CD4-positive, alpha-beta T cell treated with Interleukin-17A for 4 hours (primary cell): ENCODE results near the gene TMC5.
"Not testable (repeated sequence)": the region's sequence is repeated elsewhere in the genome, so short reads cannot be mapped to it uniquely, and the experiment has no call there.

Experiments
- DNase-seq: peaks from one replicate; pipeline ENCODE4 v3.0.0-alpha.2; 2020; ENCODE audit warnings: mixed read lengths

Gene TMC5

GRCh38 chr16:19400711-19401110 is 17.0 kb upstream of the TMC5 start:
- no peak for DNase-seq

- DNase-seq, result no peak
Measured at GRCh38 chr16:19406891-19407491, 10.7 kb upstream of the TMC5 start.

GRCh38 chr16:19410435-19411171 is 7.1 kb upstream of the TMC5 start:
- peak; percentile 2 for DNase-seq

- DNase-seq, result no peak
Measured at GRCh38 chr16:19411298-19411697, 6.4 kb upstream of the TMC5 start.

- DNase-seq, result not testable (repeated sequence)
Measured at GRCh38 chr16:19412055-19412454, 5.6 kb upstream of the TMC5 start.

GRCh38 chr16:19415461-19415860 is 2.2 kb upstream of the TMC5 start:
- no peak for DNase-seq

GRCh38 chr16:19415918-19416317 is 1.8 kb upstream of the TMC5 start:
- DNase-seq, result no peak

- DNase-seq, result no peak
Measured at GRCh38 chr16:19418200-19418599, 517 bp downstream of the TMC5 start.

GRCh38 chr16:19419698-19420075 is 2.0 kb downstream of the TMC5 start:
- DNase-seq, result no peak

GRCh38 chr16:19424478-19424877 is 6.8 kb downstream of the TMC5 start:
- DNase-seq, result no peak

GRCh38 chr16:19430345-19430744 is 12.7 kb downstream of the TMC5 start:
- no peak for DNase-seq

- no peak for DNase-seq
Measured at GRCh38 chr16:19431636-19432340, 14.1 kb downstream of the TMC5 start.

GRCh38 chr16:19432429-19432828 is 14.7 kb downstream of the TMC5 start:
- DNase-seq, result no peak

GRCh38 chr16:19434584-19434983 is 16.9 kb downstream of the TMC5 start:
- no peak for DNase-seq

GRCh38 chr16:19436540-19436939 is 18.9 kb downstream of the TMC5 start:
- DNase-seq, result no peak

GRCh38 chr16:19437280-19437679 is 19.6 kb downstream of the TMC5 start:
- DNase-seq, result no peak

GRCh38 chr16:19438739-19439138 is 21.1 kb downstream of the TMC5 start:
- DNase-seq, result no peak

- no peak for DNase-seq
Measured at GRCh38 chr16:19439483-19439882, 21.8 kb downstream of the TMC5 start.

GRCh38 chr16:19443659-19444058 is 26.0 kb downstream of the TMC5 start:
- DNase-seq, result no peak

GRCh38 chr16:19446300-19446846 is 28.7 kb downstream of the TMC5 start:
- no peak for DNase-seq

- DNase-seq, result no peak
Measured at GRCh38 chr16:19446886-19447285, 29.2 kb downstream of the TMC5 start.

- no peak for DNase-seq
Measured at GRCh38 chr16:19450186-19450585, 32.5 kb downstream of the TMC5 start.

- no peak for DNase-seq
Measured at GRCh38 chr16:19458722-19459379, 41.2 kb downstream of the TMC5 start.
